OCI-LY3 (cell line): ENCODE results near the gene ZNF165.
A peak's percentile ranks its signal among the peaks of the same experiment; 100 is the strongest.
"Not testable (repeated sequence)": the region's sequence is repeated elsewhere in the genome, so short reads cannot be mapped to it uniquely, and the experiment has no call there.

Experiments used
- H2AFZ ChIP-seq: fragments of 200-600, 300-600 bp; shearing (Covaris generic); 2 replicates; pipeline ENCODE4 v1.6.0; 2014; ENCODE audit warnings: antibody characterized with exemption, low read depth, low read length
- H3K27ac ChIP-seq: fragments of 200-600, 300-600 bp; sonication (generic); 2 replicates; pipeline ENCODE4 v1.5.1; 2014; ENCODE audit warnings: mild to moderate bottlenecking, low read length, moderate library complexity, mixed read lengths
- H3K27me3 ChIP-seq: fragments of 200-600, 300-600 bp; sonication (generic); 2 replicates; pipeline ENCODE4 v1.6.1; 2014; ENCODE audit warnings: low read depth, low read length, mixed read lengths
- H3K36me3 ChIP-seq: fragments of 200-600, 300-600 bp; sonication (generic); replicated peaks from 2 replicates; pipeline ENCODE3; 2014; ENCODE audit warnings: low read depth, low read length, mixed read lengths
- H3K4me1 ChIP-seq: fragments of 300-600, 200-600 bp; sonication (generic); 2 replicates; pipeline ENCODE4 v1.6.1; 2014; ENCODE audit warnings: low read length, mixed read lengths
- H3K4me2 ChIP-seq: fragments of 200-600, 300-600 bp; sonication (generic); 2 replicates; pipeline ENCODE4 v1.6.1; 2014; ENCODE audit warnings: low read length, mixed read lengths
- H3K4me3 ChIP-seq: fragments of 300-600, 200-600 bp; sonication (generic); 2 replicates; pipeline ENCODE4 v1.5.1; 2014; ENCODE audit warnings: antibody characterized with exemption, mild to moderate bottlenecking, low read length, moderate library complexity
- H3K79me2 ChIP-seq: fragments of 300-600, 200-600 bp; shearing (Covaris generic); 2 replicates; pipeline ENCODE4 v1.6.1; 2014; ENCODE audit warnings: mild to moderate bottlenecking, low read length, mixed read lengths
- H3K9ac ChIP-seq: fragments of 300-600, 200-600 bp; shearing (Covaris generic); 2 replicates; pipeline ENCODE4 v1.6.0; 2014; ENCODE audit warnings: mild to moderate bottlenecking, low read length, moderate library complexity
- H3K9me3 ChIP-seq: fragments of 200-600, 300-600 bp; shearing (Covaris generic); 2 replicates; pipeline ENCODE4 v1.6.1; 2014; ENCODE audit warnings: low read length, mixed read lengths; ENCODE audit not compliant: insufficient read depth
- H4K20me1 ChIP-seq: fragments of 200-600, 300-600 bp; sonication (generic); 2 replicates; pipeline ENCODE4 v1.6.1; 2016; ENCODE audit warnings: low read length, mixed read lengths; ENCODE audit not compliant: insufficient read depth
- CTCF ChIP-seq: fragments of 200-600, 300-600 bp; sonication (generic); IDR thresholded peaks from 2 replicates; pipeline ENCODE4 v1.5.1; 2014; ENCODE audit warnings: antibody characterized with exemption, low read length, low read depth
- EZH2phosphoT487 ChIP-seq: fragments of 200-600 bp; shearing (Covaris generic); IDR thresholded peaks from 2 replicates; pipeline ENCODE4 v1.6.1; 2018; ENCODE audit warnings: antibody characterized with exemption, mixed run types, low read depth

Gene ZNF165

DNA sequence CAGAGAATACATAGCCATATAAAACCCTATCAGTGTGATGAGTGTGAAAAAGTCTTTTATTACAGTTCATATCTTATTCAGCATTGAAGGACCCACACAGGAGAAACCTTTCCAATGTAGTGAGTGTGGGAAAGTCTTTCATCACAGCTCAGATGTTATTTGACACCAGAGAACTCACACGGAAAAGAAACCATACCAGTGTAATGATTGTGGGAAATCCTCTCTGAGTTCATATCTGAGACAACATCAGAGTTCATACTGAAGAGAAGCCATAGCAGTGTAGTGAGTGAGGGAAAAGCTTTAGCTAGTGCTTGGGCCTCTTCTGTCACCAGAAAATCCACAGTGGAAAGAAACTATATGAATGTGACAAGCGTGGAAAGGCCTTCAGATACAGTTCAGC, 35.4 kb downstream of the ZNF165 start:
- Histone ChIP-seq H3K9me3 (no peaks in the 10 kb centered on the region), H3K9ac (no peak overlapping the region), H4K20me1 (no peaks in the 10 kb centered on the region), H3K27ac (no peak overlapping the region), H2AFZ (no peak overlapping the region), H3K4me1 (no peaks in the 10 kb centered on the region), H3K27me3 (no peaks in the 10 kb centered on the region), H3K4me2 (no peak overlapping the region), H3K79me2 (no peaks in the 10 kb centered on the region), H3K4me3 (no peak overlapping the region), H3K36me3 (peaks cover 28% of the 10 kb centered on the region)
- TF ChIP-seq CTCF = no peak
- no peak for TF ChIP-seq EZH2phosphoT487

- no peak overlapping the region for H2AFZ ChIP-seq
- no peak overlapping the region for H3K9ac ChIP-seq
- H4K20me1 ChIP-seq = no peaks in the 10 kb centered on the region
- no peaks in the 10 kb centered on the region for H3K79me2 ChIP-seq
- H3K4me1 ChIP-seq = no peaks in the 10 kb centered on the region
- H3K4me2 ChIP-seq = no peak overlapping the region
- no peaks in the 10 kb centered on the region for H3K27me3 ChIP-seq
- no peak overlapping the region for H3K27ac ChIP-seq
- peak; percentile 5; the same call in 1 of the 2 replicates for TF ChIP-seq CTCF
- no peak for TF ChIP-seq EZH2phosphoT487
- no peaks in the 10 kb centered on the region for H3K9me3 ChIP-seq
- no peak overlapping the region for H3K4me3 ChIP-seq
- peaks cover 29% of the 10 kb centered on the region for H3K36me3 ChIP-seq
Measured at GRCh38 chr6:28117386-28118050, 37.1 kb downstream of the ZNF165 start.

GRCh38 chr6:28118217-28118616, 37.8 kb downstream of the ZNF165 start:
- Histone ChIP-seq H3K4me2 (no peak overlapping the region), H2AFZ (no peak overlapping the region), H3K79me2 (peaks cover 5% of the 10 kb centered on the region), H3K9ac (no peak overlapping the region), H3K36me3 (peaks cover 33% of the 10 kb centered on the region), H3K27me3 (no peaks in the 10 kb centered on the region), H3K4me3 (no peak overlapping the region), H4K20me1 (0 out of 2 replicates have a peak, but pooled peaks cover under 1% of the 10 kb centered on the region), H3K27ac (no peak overlapping the region), H3K4me1 (no peaks in the 10 kb centered on the region), H3K9me3 (no peaks in the 10 kb centered on the region)
- TF ChIP-seq CTCF = no peak
- no peak for TF ChIP-seq EZH2phosphoT487

DNA sequence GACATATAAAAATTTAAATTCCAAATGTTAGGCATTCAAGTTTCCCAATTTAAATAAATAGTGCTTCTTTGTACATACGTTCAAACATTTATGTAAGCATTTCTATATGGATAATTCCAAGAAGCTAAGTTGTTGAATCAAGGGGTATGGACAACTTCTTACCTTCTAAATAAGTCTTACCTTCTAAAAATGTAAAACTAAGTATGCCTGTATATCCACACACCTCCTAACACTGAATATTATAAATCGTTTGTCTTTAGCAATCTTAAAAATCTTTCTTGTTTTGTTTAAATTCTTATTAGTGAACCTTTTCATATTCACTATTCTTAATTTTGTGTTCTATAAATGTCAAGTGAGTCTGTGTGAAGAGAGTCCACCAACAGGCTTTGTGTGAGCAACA, 41.5 kb downstream of the ZNF165 start:
- H3K27me3 ChIP-seq = no peaks in the 10 kb centered on the region
- H3K4me1 ChIP-seq = peaks cover 19% of the 10 kb centered on the region
- peaks cover 14% of the 10 kb centered on the region for H3K36me3 ChIP-seq
- TF ChIP-seq CTCF (no peak), EZH2phosphoT487 (no peak)
- H3K9ac ChIP-seq = no peak overlapping the region
- H3K79me2 ChIP-seq = peaks cover 42% of the 10 kb centered on the region
- no peak overlapping the region for H3K27ac ChIP-seq
- no peaks in the 10 kb centered on the region for H3K9me3 ChIP-seq
- no peak overlapping the region for H2AFZ ChIP-seq
- H3K4me3 ChIP-seq = no peak overlapping the region
- no peak overlapping the region for H3K4me2 ChIP-seq
- peaks cover 33% of the 10 kb centered on the region for H4K20me1 ChIP-seq

DNA sequence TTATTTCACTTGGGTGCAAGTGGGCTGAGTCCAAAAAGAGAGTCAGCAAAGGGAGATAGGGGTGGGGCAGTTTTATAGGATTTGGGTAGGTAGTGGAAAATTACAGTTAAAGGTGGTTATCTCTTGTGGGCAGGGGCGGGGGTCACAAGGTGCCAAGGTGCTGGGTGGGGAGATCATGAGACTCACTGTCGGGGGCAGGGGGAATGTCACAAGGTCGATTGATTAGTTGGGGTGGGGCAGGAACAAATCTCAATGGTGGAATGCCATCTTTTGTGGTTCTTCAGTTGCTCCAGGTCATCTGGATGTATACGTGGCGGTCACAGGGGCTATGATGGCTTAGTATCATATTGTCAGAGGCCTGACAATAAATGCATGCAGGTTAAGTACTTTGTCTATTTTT, 41.9 kb downstream of the ZNF165 start:
- H2AFZ ChIP-seq, H3K4me3 ChIP-seq, H3K27ac ChIP-seq, H3K27me3 ChIP-seq, H3K9me3 ChIP-seq, H3K4me2 ChIP-seq, H3K9ac ChIP-seq: not testable (repeated sequence)
- Histone ChIP-seq H3K4me1 (peaks cover 19% of the 10 kb centered on the region), H3K79me2 (peaks cover 46% of the 10 kb centered on the region), H4K20me1 (peaks cover 37% of the 10 kb centered on the region), H3K36me3 (peaks cover 15% of the 10 kb centered on the region)
